ENCODE results near the gene NFIA. TPM values are rescaled to one million over a fixed set of nuclear protein-coding genes. Genes with fewer than 3 reads are reported as not detected.

Gene NFIA
- total and polyA plus RNA-seq, 2 donors (not counting 1 experiment from before 2014, with no cell fraction given), result 0.28 to 0.54 TPM

GRCh38 chr1:61186753-61187152, 104.4 kb downstream of the NFIA start:
- peaks cover 0 to 2% (median 0%) of the 10 kb centered on the region in 4 experiments for H3K27me3 ChIP-seq (replicated peaks in 1 of 4; ENCODE audit: control extremely low read depth in 1 of 4, control insufficient read depth in 3 of 4, insufficient read depth in 4 of 4, low read length in 3 of 4)
- intact Hi-C loops (cut with micrococcal nuclease), result no loop called here
- H3K4me2 ChIP-seq (replicated peaks; ENCODE audit: low read depth, low read length, poor library complexity, severe bottlenecking), result no peak overlapping the region
- no peak overlapping the region for H2AFZ ChIP-seq (ENCODE audit: insufficient read depth, low read depth, low read length, poor library complexity, severe bottlenecking)
- no peak for DNase-seq
- 78% methylated on average over 1 of the region's 1 CpG for WGBS (ENCODE audit: insufficient coverage)
- ChIA-PET CTCF (no interaction called here), POLR2A (no interaction called here)
- Mint-ChIP-seq H3K4me3 (no peak overlapping the region), H3K27ac (no peak overlapping the region), H3K9me3 (ENCODE audit: insufficient read depth) (no peaks in the 10 kb centered on the region), H3K4me1 (no peaks in the 10 kb centered on the region), H3K27me3 (peaks cover 8% of the 10 kb centered on the region)
- H3K27ac ChIP-seq (ENCODE audit: low read length in 2 of 2), result no peak overlapping the region
- no peaks in the 10 kb centered on the region for H3K4me1 ChIP-seq (ENCODE audit: control insufficient read depth in 2 of 2, insufficient read depth in 2 of 2, low read length in 2 of 2)
- H4K20me1 ChIP-seq (ENCODE audit: control insufficient read depth, insufficient read depth, low read length, poor library complexity, severe bottlenecking), result no peaks in the 10 kb centered on the region
- no peaks in the 10 kb centered on the region for H3K9me3 ChIP-seq (ENCODE audit: control extremely low read depth in 1 of 3, control insufficient read depth in 2 of 3, insufficient read depth in 1 of 3, low read length in 2 of 3)
- H3K36me3 ChIP-seq (replicated peaks in 1 of 2; ENCODE audit: control extremely low read depth in 1 of 2, control insufficient read depth in 1 of 2, extremely low read depth in 1 of 2, insufficient read depth in 2 of 2, low read length in 1 of 2), result no peaks in the 10 kb centered on the region
- no peaks in the 10 kb centered on the region for H3K79me2 ChIP-seq (ENCODE audit: control insufficient read depth, insufficient read depth, low read length)
- no peak for ATAC-seq (ENCODE audit: low read depth)
- TF ChIP-seq CTCF (IDR thresholded peaks at IDR 0.05) (no peak), EZH2 (IDR thresholded peaks at IDR 0.05; ENCODE audit: borderline replicate concordance, insufficient read depth, low read depth, low read length, poor library complexity, severe bottlenecking) (no peak)
- no peak overlapping the region for H3K9ac ChIP-seq (ENCODE audit: low read length)
- no peak overlapping the region for H3K4me3 ChIP-seq (ENCODE audit: control extremely low read depth in 1 of 5, extremely low read depth in 1 of 5, insufficient read depth in 1 of 5, low read depth in 2 of 5, low read length in 4 of 5)

- Histone ChIP-seq H3K27ac (ENCODE audit: low read length in 2 of 2) (no peak overlapping the region), H3K4me2 (replicated peaks; ENCODE audit: low read depth, low read length, poor library complexity, severe bottlenecking) (no peak overlapping the region), H3K79me2 (ENCODE audit: control insufficient read depth, insufficient read depth, low read length) (no peaks in the 10 kb centered on the region), H3K9ac (ENCODE audit: low read length) (no peak overlapping the region), H4K20me1 (ENCODE audit: control insufficient read depth, insufficient read depth, low read length, poor library complexity, severe bottlenecking) (no peaks in the 10 kb centered on the region), H2AFZ (ENCODE audit: insufficient read depth, low read depth, low read length, poor library complexity, severe bottlenecking) (no peak overlapping the region), H3K27me3 (replicated peaks in 1 of 4; ENCODE audit: control extremely low read depth in 1 of 4, control insufficient read depth in 3 of 4, insufficient read depth in 4 of 4, low read length in 3 of 4) (peaks cover 0 to 2% (median 0%) of the 10 kb centered on the region in 4 experiments), H3K9me3 (ENCODE audit: control extremely low read depth in 1 of 3, control insufficient read depth in 2 of 3, insufficient read depth in 1 of 3, low read length in 2 of 3) (no peaks in the 10 kb centered on the region), H3K4me3 (ENCODE audit: control extremely low read depth in 1 of 5, extremely low read depth in 1 of 5, insufficient read depth in 1 of 5, low read depth in 2 of 5, low read length in 4 of 5) (no peak overlapping the region), H3K36me3 (replicated peaks in 1 of 2; ENCODE audit: control extremely low read depth in 1 of 2, control insufficient read depth in 1 of 2, extremely low read depth in 1 of 2, insufficient read depth in 2 of 2, low read length in 1 of 2) (no peaks in the 10 kb centered on the region), H3K4me1 (ENCODE audit: control insufficient read depth in 2 of 2, insufficient read depth in 2 of 2, low read length in 2 of 2) (no peaks in the 10 kb centered on the region)
- no peak overlapping the region for H3K27ac Mint-ChIP-seq
- ChIA-PET POLR2A (no interaction called here), CTCF (no interaction called here)
- H3K4me3 Mint-ChIP-seq, result no peak overlapping the region
- H3K27me3 Mint-ChIP-seq, result peaks cover 8% of the 10 kb centered on the region
- 95% methylated on average over 4 of the region's 10 CpGs for WGBS (ENCODE audit: insufficient coverage)
- TF ChIP-seq CTCF (IDR thresholded peaks at IDR 0.05) (no peak), EZH2 (IDR thresholded peaks at IDR 0.05; ENCODE audit: borderline replicate concordance, insufficient read depth, low read depth, low read length, poor library complexity, severe bottlenecking) (no peak)
- H3K9me3 Mint-ChIP-seq (ENCODE audit: insufficient read depth), result no peaks in the 10 kb centered on the region
- no peaks in the 10 kb centered on the region for H3K4me1 Mint-ChIP-seq
- no peak for ATAC-seq (ENCODE audit: low read depth)
- DNase-seq, result no peak
- intact Hi-C loops (cut with micrococcal nuclease), result no loop called here
Measured at GRCh38 chr1:61187352-61188086, 105.2 kb downstream of the NFIA start.

Measured in B cell (primary cell).